Measurements from ENCODE around the gene CDHR3.

The CDHR3 gene

DNA sequence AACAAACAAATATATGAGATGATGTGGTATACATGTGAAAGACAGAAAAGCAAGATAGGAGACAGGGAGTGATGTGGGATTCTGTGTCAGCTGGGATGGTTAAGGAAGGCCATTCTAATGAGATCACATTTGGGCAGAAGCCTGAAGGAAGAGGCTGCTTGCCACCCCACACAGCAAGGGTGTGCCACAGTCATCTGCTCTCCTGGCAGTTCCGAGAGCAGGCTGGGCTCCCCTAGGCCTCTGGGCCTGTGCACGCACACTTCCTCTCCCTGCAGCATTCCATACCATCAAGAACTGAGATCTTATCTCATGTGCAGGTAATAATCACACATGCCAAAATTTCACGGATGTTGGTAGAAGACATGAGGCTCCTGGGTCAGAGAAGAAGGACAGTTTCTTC is 105.9 kb downstream of the CDHR3 start:
- no peak for DNase-seq

DNA sequence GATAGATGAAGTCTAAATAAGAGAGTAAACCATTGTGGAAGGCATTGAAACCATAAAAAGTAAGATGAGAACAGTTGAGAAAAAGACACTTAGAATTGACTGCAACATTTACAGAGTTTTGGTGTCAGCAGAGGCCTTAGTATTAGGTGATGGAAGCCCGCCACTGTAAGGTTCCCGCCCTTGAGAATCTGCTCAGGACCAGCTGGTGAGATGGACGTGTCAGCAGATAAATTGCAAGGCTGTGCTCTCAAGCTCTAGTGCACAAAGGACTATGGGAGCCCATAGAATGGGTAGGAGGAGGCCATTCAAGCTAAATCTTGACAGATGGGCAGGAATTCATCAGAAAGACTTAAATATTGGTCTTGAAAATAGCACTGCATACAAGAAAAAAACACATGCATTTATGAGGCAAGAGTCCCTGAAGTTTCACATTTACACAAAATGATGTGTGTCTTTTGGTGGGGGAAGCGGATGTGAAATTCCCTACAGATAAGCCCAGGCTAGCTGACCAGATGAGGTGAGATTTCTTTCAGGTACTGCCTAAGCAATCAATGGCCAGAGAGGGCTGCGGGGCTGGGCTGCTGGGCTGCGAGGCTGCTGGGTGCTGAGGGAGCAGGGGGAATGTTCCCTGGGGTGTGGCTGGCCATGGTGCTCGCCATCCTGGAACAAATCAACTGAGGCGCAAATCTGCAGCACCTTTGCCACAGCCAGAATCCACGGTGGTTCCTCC is 106.6 kb downstream of the CDHR3 start:
- DNase-seq = no peak

DNA sequence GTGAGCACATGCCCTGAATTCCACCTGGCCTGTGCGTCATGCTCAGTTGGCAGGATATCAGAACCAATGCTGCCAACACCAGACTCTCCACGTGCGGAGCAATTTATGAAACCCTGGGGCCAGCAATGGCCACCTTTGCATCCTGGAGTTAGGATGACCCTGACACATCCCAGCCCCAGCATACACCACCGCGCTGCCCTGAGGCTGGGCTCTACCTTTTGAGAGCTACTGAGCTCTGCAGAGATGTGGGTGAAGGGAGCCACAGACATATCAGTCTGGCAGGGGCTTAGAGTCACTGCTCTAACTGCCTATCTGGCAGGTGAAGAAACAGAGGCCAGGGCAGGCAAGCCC is 107.1 kb downstream of the CDHR3 start:
- DNase-seq = no peak

DNA sequence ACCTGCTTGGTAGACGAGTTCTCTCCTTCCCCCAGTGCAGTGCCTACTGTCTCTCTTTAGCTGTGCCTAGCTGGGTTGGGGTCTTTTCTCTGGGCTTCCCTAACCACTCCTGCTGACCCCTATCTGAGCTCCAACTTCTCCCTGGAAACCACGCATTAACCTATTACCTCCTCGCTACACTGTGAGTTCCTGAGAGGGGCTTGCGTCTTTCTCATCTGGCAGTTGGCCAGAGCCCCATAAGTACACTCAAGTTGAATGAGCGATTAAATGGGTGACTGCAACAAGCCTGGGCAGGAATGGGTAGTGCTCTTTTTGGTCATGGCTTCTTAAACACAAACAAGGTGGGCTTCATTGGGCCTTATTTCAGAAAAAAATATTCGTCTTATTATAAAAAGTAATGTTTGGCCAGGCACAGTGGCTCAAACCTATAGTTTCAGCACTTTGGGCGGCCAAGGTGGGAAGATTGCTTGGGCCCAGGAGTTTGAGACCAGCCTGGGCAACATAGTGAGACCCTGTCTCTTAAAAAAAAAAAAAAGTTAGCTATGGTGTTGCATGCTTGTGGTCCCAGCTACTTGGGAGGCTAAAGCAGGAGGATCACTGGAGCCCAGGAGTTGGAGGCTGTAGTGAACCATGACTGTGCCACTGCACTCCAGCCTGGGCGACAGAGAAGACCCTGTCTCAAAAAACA is 107.6 kb downstream of the CDHR3 start:
- DNase-seq = no peak

DNA sequence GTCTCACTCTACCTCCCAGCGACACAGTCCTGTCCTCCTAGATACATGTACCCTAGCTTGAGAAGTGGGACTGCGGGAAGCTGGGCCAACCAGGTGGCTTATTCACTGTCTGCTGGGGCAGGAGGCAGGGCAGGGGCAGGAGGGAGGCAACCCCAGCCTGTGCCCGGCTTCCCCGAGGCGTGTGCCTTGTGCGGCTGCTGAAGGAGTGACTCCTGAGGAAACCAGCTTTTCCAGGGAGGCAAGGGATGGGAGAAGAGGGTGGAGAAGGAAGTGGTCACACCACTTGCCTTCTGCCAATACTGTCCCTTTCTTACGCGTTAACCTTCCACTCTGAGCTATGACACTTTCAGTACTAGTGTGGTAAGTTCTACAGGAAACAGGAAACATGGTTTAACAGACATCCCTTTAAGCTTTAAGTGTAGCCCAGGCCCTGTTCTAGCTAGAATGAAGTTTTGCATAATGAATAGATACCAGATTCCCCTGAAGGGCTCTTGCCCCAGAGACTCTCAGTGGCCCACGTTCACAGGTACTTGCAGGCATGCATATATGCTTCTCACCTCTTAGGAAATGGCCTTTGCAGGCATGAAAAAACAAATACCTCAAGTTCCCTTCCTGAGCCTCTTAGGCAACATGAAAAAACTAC is 108.4 kb downstream of the CDHR3 start:
- peak; percentile 41 to 49 for DNase-seq

DNA sequence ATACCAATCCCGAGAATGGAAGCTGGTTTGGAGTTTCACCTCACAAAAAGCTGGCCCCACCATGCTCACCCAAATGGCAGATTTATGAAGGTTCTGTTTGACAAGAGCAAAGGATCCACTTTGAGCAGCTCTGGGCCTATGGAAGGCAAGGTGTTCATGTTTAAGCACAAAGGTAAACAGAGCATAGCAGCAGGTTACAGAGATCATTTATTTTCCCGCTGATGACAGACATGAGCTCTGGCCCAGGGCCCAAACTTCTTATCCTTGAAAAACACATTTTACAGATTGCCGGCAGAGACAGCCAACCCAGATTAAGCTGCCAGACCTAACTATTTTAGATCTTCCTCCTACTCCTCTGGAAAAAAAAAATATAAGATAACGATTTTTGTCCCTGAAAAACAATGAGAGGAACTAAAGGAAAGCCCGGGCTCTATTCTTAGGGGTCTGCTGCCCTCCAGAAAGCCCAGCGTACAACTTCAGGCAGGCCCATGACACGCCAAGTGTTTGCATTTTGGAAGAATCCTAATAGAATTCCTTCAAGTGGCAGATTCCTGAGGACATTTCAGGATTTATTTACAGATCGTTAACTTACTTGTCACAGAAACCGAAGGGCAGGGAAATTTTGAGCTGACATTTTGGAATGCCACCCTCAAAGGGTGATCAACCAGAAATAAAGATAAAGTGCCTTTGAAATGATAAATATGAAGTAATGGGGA is 109.1 kb downstream of the CDHR3 start:
- DNase-seq = no peak

DNA sequence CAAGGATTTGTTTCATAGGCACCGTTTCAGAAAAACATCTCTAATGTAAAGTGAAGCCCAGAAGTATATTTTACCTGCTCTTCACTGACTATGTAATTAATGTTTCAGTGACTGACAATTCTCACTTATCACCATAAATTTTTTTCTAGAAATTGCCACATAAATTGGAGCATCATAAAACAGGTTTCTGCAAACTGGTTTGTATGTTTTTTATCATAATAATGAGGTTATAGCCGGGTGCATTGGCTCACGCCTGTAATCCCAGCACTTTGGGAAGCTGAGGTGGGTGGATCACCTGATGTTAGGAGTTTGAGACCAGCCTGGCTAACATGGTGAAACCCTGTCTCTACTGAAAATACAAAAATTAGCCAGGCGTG is 109.6 kb downstream of the CDHR3 start:
- no peak for DNase-seq

DNA sequence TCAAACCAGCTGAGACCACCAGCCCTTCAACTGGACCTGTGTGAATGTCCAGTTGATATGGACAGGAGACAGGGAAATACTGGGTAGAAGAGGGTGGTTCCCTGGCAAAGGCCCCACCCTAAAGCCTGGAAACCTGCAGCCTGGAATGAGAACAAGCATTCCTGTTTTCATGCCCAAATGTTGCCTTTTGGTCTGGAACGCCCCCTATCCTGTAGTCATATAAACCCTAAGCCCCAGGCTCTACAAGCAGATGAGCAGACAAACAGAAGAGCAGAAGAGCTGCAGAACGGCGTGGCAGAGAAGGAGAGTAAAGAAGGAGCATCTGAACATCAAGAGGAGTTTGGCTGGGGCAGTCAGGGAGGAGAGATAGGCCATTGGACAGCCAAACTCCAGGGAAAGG is 110.6 kb downstream of the CDHR3 start:
- no peak for DNase-seq

DNA sequence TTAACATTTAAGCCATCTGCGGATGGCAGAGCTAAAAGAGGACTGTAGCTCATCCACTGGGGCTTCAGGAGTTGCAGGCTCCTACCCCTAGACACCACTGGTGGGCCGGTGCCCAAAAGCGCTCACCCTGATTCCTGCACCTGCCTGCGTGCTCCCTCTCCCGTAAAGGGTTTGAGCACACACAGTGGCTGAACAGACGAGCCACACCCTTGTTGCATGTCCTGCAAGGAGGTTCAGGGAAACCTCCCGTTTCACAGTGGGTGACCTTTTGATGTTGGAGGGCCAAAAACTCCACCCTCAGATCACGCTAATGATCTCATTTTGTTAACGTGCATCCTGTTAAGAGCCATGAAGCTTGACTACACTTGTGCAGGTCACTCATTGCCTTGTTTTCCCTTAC is 111.2 kb downstream of the CDHR3 start:
- DNase-seq = no peak

DNA sequence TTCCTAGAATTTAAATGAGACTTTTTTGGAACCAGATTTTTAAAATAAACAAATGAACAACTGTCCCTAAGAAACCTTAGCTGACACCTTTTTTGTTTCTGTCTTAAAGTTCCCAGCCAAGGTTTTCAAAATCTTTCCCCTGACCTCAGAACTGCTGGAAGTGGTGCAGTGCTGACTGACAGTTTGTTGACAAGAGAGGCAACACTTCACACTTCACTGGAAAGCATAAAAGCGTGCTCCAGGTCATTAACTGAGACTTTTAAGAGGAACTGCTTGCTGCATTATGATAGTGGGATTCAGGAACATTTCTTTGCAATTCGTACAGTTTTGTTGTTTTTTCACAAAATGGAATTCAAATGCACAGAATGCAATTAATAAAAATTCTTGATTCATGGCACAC is 112.9 kb downstream of the CDHR3 start:
- DNase-seq = no peak

DNA sequence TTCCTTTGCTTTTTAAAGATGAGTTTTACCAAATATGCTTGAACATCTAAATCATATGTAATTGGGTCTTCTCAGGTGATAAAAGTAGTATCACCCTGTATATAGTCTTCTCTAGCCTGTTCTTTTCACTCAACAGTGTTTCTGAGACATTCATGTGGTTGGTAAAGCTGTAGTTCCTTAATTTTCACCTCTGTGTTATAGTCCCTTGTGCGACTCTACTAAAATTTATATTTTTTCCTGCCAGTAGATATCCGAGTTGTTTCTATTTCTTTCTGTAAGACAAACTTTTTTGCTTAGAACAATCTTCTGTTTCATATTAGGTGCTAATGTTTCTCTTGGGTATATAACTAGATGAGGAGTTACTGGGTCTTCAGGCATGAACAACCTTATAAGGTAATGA is 113.5 kb downstream of the CDHR3 start:
- no peak for DNase-seq

DNA sequence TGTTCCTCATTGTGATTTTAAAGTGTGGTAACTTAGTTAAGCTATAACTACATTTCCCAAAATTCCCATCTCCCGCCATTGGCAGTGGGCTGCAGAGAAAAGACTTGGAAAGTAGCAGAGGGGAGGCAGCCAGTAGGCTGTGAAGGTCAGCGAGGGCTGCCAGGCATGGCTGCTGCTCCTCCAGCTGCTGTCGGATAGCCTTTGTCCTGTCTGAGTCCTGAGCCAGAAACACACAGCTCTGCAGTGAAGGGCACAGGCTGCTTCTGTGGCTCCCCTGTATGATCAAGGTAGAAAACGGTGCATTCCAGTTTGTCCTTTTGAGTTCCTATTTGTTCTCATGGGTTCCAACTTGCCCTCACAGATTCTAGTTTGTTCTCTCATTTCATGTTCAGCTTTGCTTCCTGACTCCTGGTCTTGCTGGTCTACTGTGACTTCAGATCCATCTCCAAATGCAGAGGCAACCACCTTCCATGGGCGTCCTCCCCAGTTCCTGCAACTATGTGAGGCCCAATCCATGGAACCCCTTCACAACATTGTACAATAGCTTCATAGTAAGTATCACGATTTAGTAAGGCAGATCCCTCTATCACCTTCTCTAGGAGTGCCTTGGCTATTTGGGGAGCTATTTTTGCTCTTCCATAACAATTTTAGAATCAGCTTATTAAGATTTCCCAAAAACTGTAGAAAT is 117.4 kb downstream of the CDHR3 start:
- no peak for DNase-seq

DNA sequence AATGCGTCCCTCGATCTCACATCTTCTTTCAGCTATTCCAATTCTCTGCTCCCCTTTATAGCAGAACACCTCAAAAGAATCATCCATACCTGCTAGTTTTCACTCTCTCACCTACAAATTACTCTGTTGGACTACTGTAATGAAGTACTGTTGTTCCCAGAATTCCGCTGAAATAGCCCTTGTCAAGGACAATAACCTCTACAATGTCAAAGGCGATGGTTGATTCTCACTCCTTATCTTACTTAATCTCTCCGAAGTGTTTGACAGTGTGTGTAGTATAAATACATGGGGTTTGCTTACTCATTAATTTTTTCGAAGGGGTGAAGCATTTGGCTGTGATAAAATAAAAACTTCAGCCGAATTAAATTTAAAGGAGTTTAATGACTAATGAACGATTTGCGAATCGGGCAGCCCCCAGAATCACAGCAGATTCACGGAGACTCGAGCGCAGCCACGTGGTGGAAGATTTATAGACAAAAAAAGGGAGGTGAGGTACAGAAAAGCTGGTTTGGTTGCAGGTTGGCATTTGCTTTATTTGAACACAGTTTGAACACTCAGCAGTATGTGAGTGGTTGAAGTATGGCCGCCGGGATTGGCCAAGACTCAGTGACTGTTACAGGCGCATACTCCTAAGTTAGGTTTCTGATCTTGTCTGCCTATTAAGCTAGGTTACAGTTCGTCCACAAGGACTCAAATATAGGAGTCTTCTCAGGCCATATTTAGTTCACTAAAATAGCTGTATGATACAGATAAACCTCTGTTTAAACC is 119.2 kb downstream of the CDHR3 start:
- DNase-seq = no peak

All from stimulated activated CD4-positive, alpha-beta T cell treated with anti-CD3 and anti-CD28 coated beads, Interleukin-2, amount 100 ng/mL, for 24 hours (primary cell).